ENCODE results near the gene NPIPB12.
"Not testable (repeated sequence)": the region's sequence is repeated elsewhere in the genome, so short reads cannot be mapped to it uniquely, and the experiment has no call there.

NPIPB12 gene

DNA sequence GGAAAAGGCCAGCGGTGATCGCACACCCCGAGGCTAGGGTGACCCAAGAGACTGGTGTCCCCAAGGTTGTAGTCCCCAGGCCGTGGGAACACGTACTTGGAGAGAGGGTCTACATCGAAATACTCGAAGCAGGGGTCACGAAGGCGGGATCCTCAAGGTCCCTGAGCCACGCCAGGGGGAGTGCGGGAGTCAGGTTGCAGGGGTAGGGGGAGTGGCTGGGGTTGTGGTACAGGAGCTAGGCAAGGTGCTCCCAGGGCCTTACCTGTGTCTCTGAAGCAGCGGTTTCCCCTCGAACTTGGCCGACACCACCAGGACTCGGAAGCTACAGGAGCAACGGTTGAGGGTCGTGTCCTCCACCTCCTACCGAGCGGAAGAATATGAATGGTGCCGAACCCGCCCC, 52.5 kb downstream of the NPIPB12 start:
- H3K9me3 ChIP-seq; H3K4me3 ChIP-seq (ENCODE audit: low read depth in 1 of 2, low read length in 1 of 2); H3K27me3 ChIP-seq; H3K4me1 ChIP-seq (ENCODE audit: control insufficient read depth in 1 of 2, insufficient read depth in 1 of 2, low read depth in 1 of 2, low read length in 1 of 2); H3K27ac ChIP-seq; H3K36me3 ChIP-seq: not testable (repeated sequence)

Data from neutrophil (primary cell).